ENCODE measurements around the gene DYNC2LI1.

DNA sequence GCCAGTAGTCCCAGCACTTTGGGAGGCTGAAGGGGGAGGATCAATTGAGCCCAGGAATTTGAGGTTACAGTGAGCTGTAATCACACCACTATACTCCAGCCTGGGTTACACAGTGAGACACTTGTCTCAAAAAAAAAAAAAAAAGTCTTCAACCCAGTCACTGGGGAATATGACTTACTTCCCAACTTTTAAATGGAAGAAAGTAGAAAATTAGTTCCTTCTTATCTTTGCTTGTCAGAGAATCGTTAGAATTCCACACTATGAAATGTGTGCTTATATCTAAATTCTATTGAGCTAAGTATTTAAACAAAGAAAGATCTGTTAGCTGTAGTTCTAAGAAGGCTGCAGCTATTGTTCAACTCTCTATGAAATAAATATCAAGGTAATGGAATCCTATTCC is 22.4 kb downstream of the DYNC2LI1 start:
- TF ChIP-seq ZFP3 (CRISPR knock-in tag; IDR thresholded peaks at IDR 0.05) (no peak), ISL1 (CRISPR knock-in tag; IDR thresholded peaks at IDR 0.05) (no peak), ZNF8 (CRISPR knock-in tag; IDR thresholded peaks at IDR 0.05) (no peak), BACH2 (CRISPR knock-in tag; IDR thresholded peaks at IDR 0.05; ENCODE audit: borderline replicate concordance) (no peak)
- TF ChIP-seq, protein P1, sequence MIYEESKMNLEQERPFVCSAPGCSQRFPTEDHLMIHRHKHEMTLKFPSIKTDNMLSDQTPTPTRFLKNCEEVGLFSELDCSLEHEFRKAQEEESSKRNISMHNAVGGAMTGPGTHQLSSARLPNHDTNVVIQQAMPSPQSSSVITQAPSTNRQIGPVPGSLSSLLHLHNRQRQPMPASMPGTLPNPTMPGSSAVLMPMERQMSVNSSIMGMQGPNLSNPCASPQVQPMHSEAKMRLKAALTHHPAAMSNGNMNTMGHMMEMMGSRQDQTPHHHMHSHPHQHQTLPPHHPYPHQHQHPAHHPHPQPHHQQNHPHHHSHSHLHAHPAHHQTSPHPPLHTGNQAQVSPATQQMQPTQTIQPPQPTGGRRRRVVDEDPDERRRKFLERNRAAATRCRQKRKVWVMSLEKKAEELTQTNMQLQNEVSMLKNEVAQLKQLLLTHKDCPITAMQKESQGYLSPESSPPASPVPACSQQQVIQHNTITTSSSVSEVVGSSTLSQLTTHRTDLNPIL (CRISPR knock-in tag; IDR thresholded peaks at IDR 0.05; ENCODE audit: low read depth) = no peak
